CD4-positive, alpha-beta T cell (primary cell): ENCODE measurements around the gene RBP3. TPM values are rescaled to one million over a fixed set of nuclear protein-coding genes. Genes with fewer than 3 reads are reported as not detected.

Experiments used
- ATAC-seq: fragments of 200-7000 bp; cut with Tn5 transposase; one replicate; pipeline ENCODE4 v1.10.0; 2022; ENCODE audit warnings: mild to moderate bottlenecking; ENCODE audit not compliant: poor library complexity
- CTCF ChIA-PET: fragments of 350-600 bp; sonication (Branson Sonifier 250); formaldehyde crosslinking; loops from one replicate; lab custom pipeline; 2021; ENCODE audit warnings: antibody characterized with exemption, inconsistent platforms; lab: Charles Lee
- POLR2A ChIA-PET: fragments of 350-600 bp; sonication (Branson Sonifier 250); formaldehyde crosslinking; loops from one replicate; lab custom pipeline; 2021; ENCODE audit warnings: antibody characterized with exemption, inconsistent platforms; lab: Charles Lee
- DNase-seq, 14 experiments: peaks; one replicate each; pipeline ENCODE4 v3.0.0-alpha.2; 2013 to 2020; ENCODE audit warnings: mixed read lengths in 2 of 14
- H3K27ac ChIP-seq, 2 donors: one replicate each; pipeline versions ENCODE4 v1.5.1 to v1.7.0; 2013; ENCODE audit warnings: low read length in 2 of 2, low read depth in 1 of 2, mild to moderate bottlenecking in 1 of 2
- H3K27me3 ChIP-seq, 2 experiments: 1 replicate in 1 of 2; 2 replicates in 1 of 2; pipeline versions ENCODE4 v1.6.1 to v1.7.0; 2013; ENCODE audit warnings: low read length in 2 of 2, control low read depth in 1 of 2, mild to moderate bottlenecking in 1 of 2, moderate library complexity in 1 of 2; ENCODE audit not compliant: insufficient read depth in 2 of 2, control insufficient read depth in 1 of 2
- H3K36me3 ChIP-seq: one replicate; pipeline ENCODE4 v1.6.1; 2013; ENCODE audit warnings: low read length, control low read depth; ENCODE audit not compliant: insufficient read depth
- H3K4me1 ChIP-seq: one replicate; pipeline ENCODE4 v1.6.1; 2013; ENCODE audit warnings: low read length, control low read depth; ENCODE audit not compliant: insufficient read depth
- H3K4me3 ChIP-seq: one replicate; pipeline ENCODE4 v1.5.1; 2013; ENCODE audit warnings: mild to moderate bottlenecking, low read length, moderate library complexity
- H3K9me3 ChIP-seq, 2 experiments: 1 replicate in 1 of 2; 2 replicates in 1 of 2; pipeline versions ENCODE4 v1.6.1 to v1.7.0; 2013; ENCODE audit warnings: low read length in 2 of 2, mild to moderate bottlenecking in 2 of 2, control low read depth in 1 of 2, moderate library complexity in 1 of 2; ENCODE audit not compliant: control insufficient read depth in 1 of 2, insufficient read depth in 1 of 2
- H3K27ac Mint-ChIP-seq: one replicate; pipeline ENCODE4 v1.8.0; 2020; ENCODE audit warnings: mixed read lengths
- H3K27me3 Mint-ChIP-seq: one replicate; pipeline ENCODE4 v1.8.0; 2021; ENCODE audit warnings: mixed read lengths
- H3K36me3 Mint-ChIP-seq: one replicate; pipeline ENCODE4 v1.8.0; 2021; ENCODE audit warnings: low read depth, mixed read lengths
- H3K4me1 Mint-ChIP-seq: one replicate; pipeline ENCODE4 v1.8.0; 2021; ENCODE audit warnings: low read depth, mixed read lengths
- H3K4me3 Mint-ChIP-seq: one replicate; pipeline ENCODE4 v1.8.0; 2020; ENCODE audit warnings: mild to moderate bottlenecking, mixed read lengths
- H3K9me3 Mint-ChIP-seq: one replicate; pipeline ENCODE4 v1.8.0; 2020; ENCODE audit warnings: mixed read lengths
- CTCF ChIP-seq: fragments of 200-600 bp; IDR thresholded peaks from one replicate; pipeline ENCODE4 v1.8.0; 2022; ENCODE audit warnings: antibody characterized with exemption, mild to moderate bottlenecking
- intact Hi-C, 2 experiments: fragments of 100-400 bp; cut with DNase I in 1 of 2; cut with micrococcal nuclease in 1 of 2; formaldehyde crosslinking; loops; one replicate each; pipeline versions ENCODE4 v1.15.1 to v1.9.0; 2023 to 2025; cut with DNase I, micrococcal nuclease
- total RNA-seq, 174 experiments: library from RNA in 2 of 174; stranded (reverse) in 2 of 174; gene quantifications; one replicate each; pipeline ENCODE4 v1.2.3 and lab custom pipeline; 2021 to 2026

Gene RBP3
- total RNA-seq, 2 experiments from 2014 or later = not detected

- ATAC-seq (no peak), DNase-seq (no peak)
- Mint-ChIP-seq H3K4me1 (peaks cover 59% of the 10 kb centered on the region), H3K27ac (no peak overlapping the region), H3K36me3 (no peaks in the 10 kb centered on the region), H3K27me3 (peaks cover 12% of the 10 kb centered on the region), H3K4me3 (no peak overlapping the region), H3K9me3 (no peaks in the 10 kb centered on the region)
- H3K4me3 ChIP-seq = no peak overlapping the region
- ChIA-PET CTCF (interaction anchor here (0.8 kb wide), 1 partner anchor 37 kb away, joined by 3 read pairs; no protein-coding TSS in a partner anchor), POLR2A (no interaction called here)
- no peak overlapping the region for H3K27ac ChIP-seq
- intact Hi-C loops = no loop called here
- H3K4me1 ChIP-seq = peaks cover 48% of the 10 kb centered on the region
- no peaks in the 10 kb centered on the region for H3K9me3 ChIP-seq
- TF ChIP-seq CTCF = no peak
- H3K27me3 ChIP-seq = peaks cover 4% of the 10 kb centered on the region in 2 experiments
- no peaks in the 10 kb centered on the region for H3K36me3 ChIP-seq
Observed at GRCh38 chr10:47303866-47304265, 44.3 kb upstream of the RBP3 start.

DNA sequence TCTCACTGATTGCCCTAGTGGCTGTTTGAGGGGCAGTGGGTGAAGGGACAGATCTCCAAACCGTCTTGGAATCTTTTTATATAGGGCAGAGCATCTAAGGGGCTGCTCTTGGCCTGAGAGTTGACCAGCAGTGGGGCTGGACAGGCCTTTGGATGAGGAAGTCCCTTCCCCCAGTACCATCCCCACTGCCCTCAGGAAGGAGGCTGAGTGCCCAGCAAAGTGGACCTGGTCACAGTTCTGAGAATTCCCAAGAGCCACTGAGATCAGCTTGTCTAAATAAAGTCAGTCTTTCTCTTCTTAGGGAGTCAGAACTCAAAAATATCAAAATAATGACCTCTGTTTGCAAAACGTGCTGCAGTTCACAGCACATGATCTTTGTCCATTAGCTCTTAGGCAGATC is 42.6 kb upstream of the RBP3 start:
- DNase-seq = no peak
- no peaks in the 10 kb centered on the region for H3K36me3 Mint-ChIP-seq
- ChIA-PET POLR2A (no interaction called here), CTCF (no interaction called here)
- no peak overlapping the region for H3K4me3 Mint-ChIP-seq
- Histone ChIP-seq H3K36me3 (no peaks in the 10 kb centered on the region), H3K27ac (no peak overlapping the region), H3K4me1 (peaks cover 54% of the 10 kb centered on the region), H3K4me3 (no peak overlapping the region), H3K27me3 (peaks cover 4% of the 10 kb centered on the region in 2 experiments), H3K9me3 (no peaks in the 10 kb centered on the region)
- intact Hi-C loops = loop anchor here in 1 of 2 experiments (5.0 kb wide), 3 partner anchors 33 to 138 kb away; no protein-coding TSS in a partner anchor
- H3K4me1 Mint-ChIP-seq = peaks cover 60% of the 10 kb centered on the region
- H3K9me3 Mint-ChIP-seq = no peaks in the 10 kb centered on the region
- H3K27ac Mint-ChIP-seq = no peak overlapping the region
- TF ChIP-seq CTCF = no peak
- H3K27me3 Mint-ChIP-seq = peaks cover 5% of the 10 kb centered on the region
- no peak for ATAC-seq

DNA sequence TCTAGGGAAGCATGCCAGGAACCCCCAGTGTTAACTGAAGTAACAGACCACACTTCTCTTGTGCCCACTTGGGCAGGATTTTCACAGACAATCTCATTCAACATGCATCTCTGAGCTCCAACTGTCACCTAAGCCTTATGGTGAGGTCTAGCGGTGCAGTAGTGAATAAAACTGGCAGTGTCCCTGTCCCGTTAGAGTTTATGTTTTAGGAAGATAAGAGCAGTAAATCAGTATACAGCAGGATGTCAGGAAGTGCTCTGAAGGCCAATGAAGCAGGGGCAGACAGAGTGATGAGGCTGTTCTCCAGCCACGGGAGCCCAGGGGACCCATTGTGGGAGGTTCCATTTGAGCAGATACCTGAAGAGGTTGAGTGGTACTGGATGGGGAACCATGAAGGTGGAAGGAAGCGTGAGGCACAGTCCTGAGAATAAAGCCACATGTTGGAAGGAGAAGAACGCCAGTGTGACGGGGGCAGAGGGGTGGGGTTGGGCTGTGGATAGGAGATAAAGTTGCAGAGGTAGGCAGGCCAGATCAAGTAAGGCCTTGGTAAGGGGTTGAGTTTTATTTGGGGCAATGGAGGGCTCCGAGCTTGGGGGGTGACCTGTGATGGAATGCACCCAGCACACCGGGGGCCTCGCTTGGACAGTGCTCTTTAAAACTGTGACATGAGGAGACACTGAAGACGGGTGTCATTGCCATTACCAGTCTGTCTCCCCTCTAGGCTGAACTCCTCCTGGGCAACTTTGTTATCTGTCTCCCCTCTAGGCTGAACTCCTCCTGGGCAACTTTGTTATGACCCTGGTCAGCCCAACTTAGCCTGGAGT is 41.6 kb upstream of the RBP3 start:
- Histone ChIP-seq H3K4me1 (peaks cover 54% of the 10 kb centered on the region), H3K4me3 (no peak overlapping the region), H3K27me3 (no peaks in the 10 kb centered on the region), H3K27ac (no peak overlapping the region), H3K9me3 (no peaks in the 10 kb centered on the region), H3K36me3 (no peaks in the 10 kb centered on the region)
- no peak for ATAC-seq
- peaks cover 64% of the 10 kb centered on the region for H3K4me1 Mint-ChIP-seq
- no peaks in the 10 kb centered on the region for H3K36me3 Mint-ChIP-seq
- ChIA-PET CTCF (no interaction called here), POLR2A (no interaction called here)
- H3K27me3 Mint-ChIP-seq = no peaks in the 10 kb centered on the region
- no peak overlapping the region for H3K27ac Mint-ChIP-seq
- H3K9me3 Mint-ChIP-seq = no peaks in the 10 kb centered on the region
- no peak for TF ChIP-seq CTCF
- intact Hi-C loops = loop anchor here in 1 of 2 experiments (5.0 kb wide), 3 partner anchors 34 to 139 kb away; no protein-coding TSS in a partner anchor
- H3K4me3 Mint-ChIP-seq = no peak overlapping the region
- DNase-seq = no peak
